ENCODE data around the gene KCNE4. TPM values are rescaled to one million over a fixed set of nuclear protein-coding genes. Genes with fewer than 3 reads are reported as not detected.

The KCNE4 gene
- total RNA-seq, 4 donors from 2014 or later: 8.2 to 12.2 (median 8.7) TPM

- H3K4me1 ChIP-seq: peaks cover 0 to 9% (median 0%) of the 10 kb centered on the region in 4 donors
- H3K4me3 ChIP-seq: no peak overlapping the region
- no peak for TF ChIP-seq EP300 (IDR thresholded peaks at IDR 0.05)
- TF ChIP-seq POLR2A (IDR thresholded peaks at IDR 0.05): no peak
- no peak for TF ChIP-seq CTCF (IDR thresholded peaks at IDR 0.05)
- 85 to 86% methylated on average over 3 of the region's 3 CpGs for WGBS, 2 donors
- DNase-seq (ENCODE audit: low spot score in 2 of 2): no peak
- H3K27me3 ChIP-seq: no peaks in the 10 kb centered on the region
- H3K27ac ChIP-seq: no peak overlapping the region
- H3K9me3 ChIP-seq: no peaks in the 10 kb centered on the region
- no peaks in the 10 kb centered on the region for H3K36me3 ChIP-seq
These were observed 36.9 kb downstream of the KCNE4 start for GRCh38 chr2:223088866-223089265.

GRCh38 chr2:223090039-223090438, 38.0 kb downstream of the KCNE4 start:
- H3K27me3 ChIP-seq: no peaks in the 10 kb centered on the region
- H3K27ac ChIP-seq: peak overlapping the region in 1 of 4 donors; percentile 23
- DNase-seq (ENCODE audit: low spot score in 2 of 2): no peak
- no peaks in the 10 kb centered on the region for H3K9me3 ChIP-seq
- H3K4me3 ChIP-seq: no peak overlapping the region
- WGBS, 2 donors: 84 to 86% methylated on average over 5 of the region's 5 CpGs
- H3K4me1 ChIP-seq: peaks cover 0 to 9% (median 0%) of the 10 kb centered on the region in 4 donors
- no peaks in the 10 kb centered on the region for H3K36me3 ChIP-seq
- no peak for TF ChIP-seq CTCF (IDR thresholded peaks at IDR 0.05)
- TF ChIP-seq EP300 (IDR thresholded peaks at IDR 0.05): peak in 1 of 2 donors; percentile 31
- TF ChIP-seq POLR2A (IDR thresholded peaks at IDR 0.05): no peak

DNA sequence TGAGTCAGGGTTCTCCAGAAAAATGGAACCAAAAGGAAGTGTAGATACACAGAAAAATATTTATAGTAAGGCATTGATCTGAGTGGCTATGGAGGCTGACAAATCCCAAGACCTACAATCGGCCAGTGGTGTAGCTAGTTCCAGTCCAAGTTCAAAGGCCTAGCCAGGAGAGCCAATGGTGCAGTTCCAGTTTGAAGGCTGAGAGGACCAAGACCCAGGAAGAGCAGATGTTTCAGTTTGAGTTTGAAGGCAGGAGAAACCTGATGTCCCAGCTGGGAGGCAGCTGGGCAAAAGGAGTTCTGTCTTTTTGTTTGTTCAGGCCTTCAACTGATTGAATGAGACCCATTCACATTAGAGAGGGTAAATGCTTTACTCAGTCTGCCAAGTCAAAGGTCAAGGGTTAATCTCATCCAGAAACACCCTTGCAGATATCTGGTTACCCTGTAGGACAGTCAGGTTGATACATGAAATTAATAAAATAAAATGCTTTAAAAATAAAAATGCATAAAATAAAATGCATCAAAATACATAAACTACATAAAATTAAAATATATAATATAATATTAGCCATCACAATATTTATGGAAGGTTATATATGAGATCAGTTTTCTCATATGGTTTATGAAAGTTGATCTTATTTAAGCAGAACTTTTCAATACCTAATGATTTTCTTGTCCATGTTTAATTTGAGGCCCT, 38.7 kb downstream of the KCNE4 start:
- Histone ChIP-seq H3K27ac (no peak overlapping the region), H3K27me3 (no peaks in the 10 kb centered on the region), H3K4me1 (peaks cover 0 to 9% (median 0%) of the 10 kb centered on the region in 4 donors), H3K36me3 (no peaks in the 10 kb centered on the region), H3K9me3 (no peaks in the 10 kb centered on the region), H3K4me3 (no peak overlapping the region)
- TF ChIP-seq POLR2A (IDR thresholded peaks at IDR 0.05) (no peak), EP300 (IDR thresholded peaks at IDR 0.05) (no peak), CTCF (IDR thresholded peaks at IDR 0.05) (no peak)
- DNase-seq (ENCODE audit: low spot score in 2 of 2): no peak
- WGBS, 2 donors: 41 to 71% methylated on average over 1 of the region's 1 CpG

DNA sequence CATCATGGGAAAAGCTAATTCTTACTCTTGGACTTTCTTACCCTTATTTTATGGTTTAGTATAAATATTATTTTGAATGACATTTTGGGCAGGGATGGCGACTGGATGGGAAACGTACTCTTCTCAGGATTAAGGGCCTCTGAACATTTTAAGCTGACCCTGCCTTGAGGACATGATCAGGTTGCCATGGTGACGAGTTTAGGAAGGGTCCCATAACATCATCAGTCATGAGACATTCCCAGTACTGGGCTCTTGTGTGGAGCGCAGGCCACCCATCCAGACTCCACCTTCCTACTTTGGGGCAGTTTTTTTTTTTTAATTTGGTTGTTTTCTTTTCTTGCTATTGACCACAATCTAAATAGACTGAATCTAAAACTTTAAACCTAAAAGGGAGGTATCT, 40.7 kb downstream of the KCNE4 start:
- DNase-seq (ENCODE audit: low spot score in 2 of 2): no peak
- H3K27me3 ChIP-seq: no peaks in the 10 kb centered on the region
- H3K36me3 ChIP-seq: no peaks in the 10 kb centered on the region
- H3K4me1 ChIP-seq: peaks cover 0 to 9% (median 0%) of the 10 kb centered on the region in 4 donors
- TF ChIP-seq CTCF (IDR thresholded peaks at IDR 0.05) (no peak), EP300 (IDR thresholded peaks at IDR 0.05) (no peak), POLR2A (IDR thresholded peaks at IDR 0.05) (no peak)
- WGBS, 2 donors: 78 to 85% methylated on average over 4 of the region's 4 CpGs
- H3K9me3 ChIP-seq: no peaks in the 10 kb centered on the region
- H3K4me3 ChIP-seq: no peak overlapping the region
- H3K27ac ChIP-seq: peak overlapping the region in 3 of 4 donors; percentile 14 to 71 (median 45)

DNA sequence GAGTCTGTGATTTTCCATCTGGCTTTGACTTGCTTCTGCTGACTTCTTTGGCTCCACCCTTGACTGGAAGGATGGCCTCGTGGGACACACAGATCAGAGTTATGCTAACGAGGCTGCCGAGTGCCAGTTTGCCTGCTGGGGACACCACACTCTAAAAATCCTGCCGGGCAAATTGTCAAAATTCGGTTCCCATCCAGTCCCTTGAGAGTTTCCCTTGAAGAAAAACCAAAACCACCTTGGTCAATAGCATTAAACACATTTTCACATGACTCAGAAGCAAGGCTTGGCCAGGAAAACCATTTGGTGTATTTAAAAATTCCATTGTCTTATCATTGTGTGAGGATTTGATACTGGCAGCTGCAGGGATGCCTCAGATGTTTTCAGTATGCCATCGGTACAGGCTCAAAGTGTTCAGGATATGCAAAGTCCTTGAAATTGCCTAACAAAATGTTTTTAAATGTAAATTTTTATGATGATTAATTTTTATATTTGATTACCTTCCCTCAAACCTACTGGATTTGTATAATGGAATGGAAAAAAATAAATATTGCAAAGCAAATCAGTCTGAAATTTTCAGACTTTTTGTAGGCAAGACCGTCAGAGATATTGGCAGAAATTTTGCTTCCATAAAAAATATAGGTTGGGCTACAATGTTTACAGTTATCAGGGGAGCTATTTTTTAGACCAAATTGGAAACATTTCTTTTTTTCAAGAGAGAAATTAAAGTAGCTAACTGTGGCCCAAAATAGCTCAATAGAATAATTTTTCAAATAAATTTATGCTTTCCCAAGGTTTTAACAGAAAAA, 41.6 kb downstream of the KCNE4 start:
- Histone ChIP-seq H3K36me3 (no peaks in the 10 kb centered on the region), H3K9me3 (no peaks in the 10 kb centered on the region), H3K4me3 (no peak overlapping the region), H3K4me1 (peaks cover 0 to 9% (median 0%) of the 10 kb centered on the region in 4 donors), H3K27ac (peak overlapping the region in 3 of 4 donors; percentile 14 to 71 (median 45)), H3K27me3 (no peaks in the 10 kb centered on the region)
- whole genome bisulfite sequencing, 2 donors: 44 to 48% methylated on average over 7 of the region's 7 CpGs
- DNase-seq (ENCODE audit: low spot score in 2 of 2): peak; percentile 61
- TF ChIP-seq POLR2A (IDR thresholded peaks at IDR 0.05) (no peak), EP300 (IDR thresholded peaks at IDR 0.05) (peak in 1 of 2 donors; percentile 43)
